Measurements from ENCODE around the gene NECAB3.

- TF ChIP-seq TAF1 (conservative IDR thresholded peaks at IDR 0.05) (no peak), CTCF (IDR thresholded peaks at IDR 0.05; ENCODE audit: low read depth, low read length, missing input control) (no peak), HNF4G (IDR thresholded peaks at IDR 0.05) (no peak), REST (IDR thresholded peaks at IDR 0.05) (no peak), GABPA (IDR thresholded peaks at IDR 0.05 in 1 of 2, conservative IDR thresholded peaks at IDR 0.05 in 1 of 2) (no peak), EGR1 (IDR thresholded peaks at IDR 0.05; ENCODE audit: low read depth in 2 of 2) (no peak), RAD21 (IDR thresholded peaks at IDR 0.05) (no peak), MAX (IDR thresholded peaks at IDR 0.05) (no peak), HNF4A (conservative IDR thresholded peaks at IDR 0.05) (no peak), ZBTB33 (IDR thresholded peaks at IDR 0.05) (no peak), RXRA (IDR thresholded peaks at IDR 0.05) (no peak), FOXA1 (IDR thresholded peaks at IDR 0.05) (no peak), YY1 (IDR thresholded peaks at IDR 0.05) (no peak), JUND (IDR thresholded peaks at IDR 0.05) (no peak)
Measured at GRCh38 chr20:33626190-33626589, 48.0 kb downstream of the NECAB3 start.
